Dendritic cell treated with granulocyte-macrophage colony-stimulating factor and Interleukin-4, amounts not matched to agents 40 ng/mL and 50 ng/mL, for 4 days (primary cell): ENCODE data around the gene NPHP4.
"Not testable (repeated sequence)": the region's sequence is repeated elsewhere in the genome, so short reads cannot be mapped to it uniquely, and the experiment has no call there.

Experiments used
- H3K27ac Mint-ChIP-seq: one replicate; pipeline ENCODE4 v1.8.0; 2022; ENCODE audit warnings: mild to moderate bottlenecking, mixed read lengths
- H3K27me3 Mint-ChIP-seq: one replicate; pipeline ENCODE4 v1.8.0; 2022; ENCODE audit warnings: mild to moderate bottlenecking, mixed read lengths
- H3K36me3 Mint-ChIP-seq: one replicate; pipeline ENCODE4 v1.8.0; 2022; ENCODE audit warnings: low read depth, mixed read lengths
- H3K4me1 Mint-ChIP-seq: one replicate; pipeline ENCODE4 v1.8.0; 2022; ENCODE audit warnings: low read depth, mixed read lengths
- H3K4me3 Mint-ChIP-seq: one replicate; pipeline ENCODE4 v1.8.0; 2022; ENCODE audit warnings: mild to moderate bottlenecking, moderate library complexity, mixed read lengths
- H3K9me3 Mint-ChIP-seq: one replicate; pipeline ENCODE4 v1.8.0; 2022; ENCODE audit warnings: mixed read lengths
- intact Hi-C: fragments of 100-400 bp; cut with micrococcal nuclease; formaldehyde crosslinking; loops from one replicate; pipeline ENCODE4 v1.15.0; 2022

Gene NPHP4

DNA sequence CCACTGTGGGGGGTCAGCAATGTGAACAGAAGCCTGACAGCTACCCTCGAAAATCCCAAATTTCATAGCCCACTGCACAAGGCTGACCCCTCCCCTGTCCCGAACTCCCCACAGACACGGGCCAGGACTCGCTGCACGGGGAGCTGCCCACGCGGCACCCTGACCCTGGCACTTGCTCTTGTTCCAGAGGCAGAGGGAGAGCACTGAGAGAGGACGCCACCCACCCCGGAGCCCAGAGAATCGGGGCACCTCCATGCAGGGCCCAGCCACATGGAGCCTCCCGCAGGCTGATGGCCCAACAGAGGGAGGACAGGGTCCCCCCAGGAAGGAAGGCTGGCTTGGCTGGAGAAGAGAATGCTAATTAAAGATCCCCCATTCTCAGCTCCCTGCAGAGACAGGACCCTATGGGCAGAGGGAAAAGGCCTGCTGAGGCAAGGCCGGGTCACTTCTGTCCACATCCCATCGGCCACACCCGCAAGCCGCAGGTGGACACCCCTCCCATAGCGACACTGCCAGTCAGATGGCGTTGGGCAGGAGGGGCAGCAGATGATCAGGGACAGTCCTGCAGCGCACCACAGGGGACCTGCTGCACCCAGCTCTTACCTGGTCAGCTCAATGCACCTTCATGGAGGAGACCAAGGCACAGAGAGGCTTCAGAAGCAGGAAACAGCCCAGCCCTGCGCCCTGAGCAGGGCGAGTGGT lies 136.9 kb downstream of the NPHP4 start:
- Mint-ChIP-seq H3K36me3 (no peaks in the 10 kb centered on the region), H3K4me3 (no peak overlapping the region), H3K9me3 (no peaks in the 10 kb centered on the region), H3K4me1 (no peaks in the 10 kb centered on the region), H3K27me3 (no peaks in the 10 kb centered on the region), H3K27ac (no peak overlapping the region)
- intact Hi-C loops = no loop called here

DNA sequence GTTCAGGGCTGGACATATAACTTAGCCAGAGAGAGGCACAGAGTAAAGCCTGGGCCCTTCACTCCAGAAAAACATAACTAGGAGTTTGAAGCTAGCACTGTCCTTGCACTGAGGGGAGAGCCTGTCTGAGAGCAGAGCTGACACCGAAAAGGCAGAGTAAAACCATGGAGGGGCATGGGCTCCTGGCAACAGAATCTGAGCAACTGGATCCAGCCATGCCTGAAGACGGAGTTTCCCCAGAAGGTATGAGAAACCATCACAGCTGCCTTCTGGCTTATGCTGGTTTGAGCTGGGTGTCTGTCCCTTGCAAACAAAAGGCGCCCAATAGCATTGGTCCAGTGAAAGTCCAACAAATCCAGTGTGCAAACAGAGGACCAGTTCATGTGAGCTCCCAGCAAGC lies 137.5 kb downstream of the NPHP4 start:
- H3K4me1 Mint-ChIP-seq = peaks cover 1% of the 10 kb centered on the region
- no peaks in the 10 kb centered on the region for H3K9me3 Mint-ChIP-seq
- H3K27me3 Mint-ChIP-seq = no peaks in the 10 kb centered on the region
- H3K36me3 Mint-ChIP-seq = no peaks in the 10 kb centered on the region
- H3K4me3 Mint-ChIP-seq = no peak overlapping the region
- H3K27ac Mint-ChIP-seq = no peak overlapping the region
- intact Hi-C loops = no loop called here

DNA sequence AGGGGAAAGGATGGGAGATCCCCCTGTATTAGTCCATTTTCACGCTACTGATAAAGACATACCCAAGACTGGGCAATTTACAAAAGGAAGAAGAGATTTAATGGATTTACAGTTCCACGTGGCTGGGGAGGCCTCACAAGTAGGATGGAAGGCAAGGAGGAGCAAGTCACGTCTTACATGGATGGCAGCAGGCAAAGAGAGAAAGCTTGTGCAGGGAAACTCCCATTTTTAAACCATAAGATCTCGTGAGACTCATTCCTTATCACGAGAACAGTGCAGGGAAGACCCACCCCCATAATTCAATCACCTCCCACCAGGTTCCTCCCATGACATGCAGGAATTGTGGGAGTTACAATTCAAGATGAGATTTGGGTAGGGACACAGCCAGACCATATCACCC lies 138.4 kb downstream of the NPHP4 start:
- intact Hi-C loops, H3K27me3 Mint-ChIP-seq, H3K4me3 Mint-ChIP-seq, H3K9me3 Mint-ChIP-seq, H3K4me1 Mint-ChIP-seq, H3K36me3 Mint-ChIP-seq, H3K27ac Mint-ChIP-seq: not testable (repeated sequence)

DNA sequence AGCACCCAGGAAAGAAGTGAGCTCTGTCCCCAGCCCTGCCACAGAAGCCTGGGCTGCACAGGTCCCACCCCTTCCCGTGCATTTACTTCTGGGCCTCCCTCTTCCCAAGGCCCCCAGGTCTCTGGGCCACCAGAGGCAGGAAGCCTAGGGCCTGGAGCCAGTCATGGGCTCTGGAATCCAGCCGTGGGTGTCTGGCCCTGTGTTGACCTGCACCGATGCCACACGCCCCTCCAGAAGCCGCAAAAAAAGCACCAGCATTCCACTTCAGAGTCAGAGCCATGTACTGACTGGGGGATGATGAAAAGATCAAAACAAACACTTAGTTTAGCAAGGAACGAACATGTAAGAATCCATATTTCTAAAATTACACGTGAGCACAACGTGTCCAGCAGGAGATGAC lies 141.7 kb downstream of the NPHP4 start:
- Mint-ChIP-seq H3K27me3 (peaks cover 2% of the 10 kb centered on the region), H3K36me3 (no peaks in the 10 kb centered on the region), H3K9me3 (no peaks in the 10 kb centered on the region), H3K27ac (no peak overlapping the region), H3K4me3 (no peak overlapping the region), H3K4me1 (peaks cover 5% of the 10 kb centered on the region)
- intact Hi-C loops = no loop called here

DNA sequence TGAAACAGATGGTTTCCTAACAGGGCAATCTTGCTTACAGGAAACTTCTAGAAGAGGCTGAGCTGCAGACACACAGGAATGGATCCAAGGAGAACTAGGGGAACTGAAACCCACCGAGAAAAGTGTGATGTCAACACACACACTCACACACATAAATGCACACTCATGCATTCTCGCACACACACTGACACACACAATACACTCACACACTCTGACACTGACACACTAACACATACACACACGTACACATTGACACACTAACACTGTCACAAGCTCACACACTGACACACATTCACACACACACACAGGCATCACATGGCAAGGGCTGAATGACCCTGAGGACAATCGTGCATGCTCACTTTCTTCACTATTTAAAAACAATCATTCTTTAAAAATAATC lies 142.7 kb downstream of the NPHP4 start:
- no peak overlapping the region for H3K27ac Mint-ChIP-seq
- H3K9me3 Mint-ChIP-seq = no peaks in the 10 kb centered on the region
- H3K27me3 Mint-ChIP-seq = peaks cover 2% of the 10 kb centered on the region
- H3K4me3 Mint-ChIP-seq = no peak overlapping the region
- no peaks in the 10 kb centered on the region for H3K36me3 Mint-ChIP-seq
- intact Hi-C loops = no loop called here
- H3K4me1 Mint-ChIP-seq = peaks cover 5% of the 10 kb centered on the region

DNA sequence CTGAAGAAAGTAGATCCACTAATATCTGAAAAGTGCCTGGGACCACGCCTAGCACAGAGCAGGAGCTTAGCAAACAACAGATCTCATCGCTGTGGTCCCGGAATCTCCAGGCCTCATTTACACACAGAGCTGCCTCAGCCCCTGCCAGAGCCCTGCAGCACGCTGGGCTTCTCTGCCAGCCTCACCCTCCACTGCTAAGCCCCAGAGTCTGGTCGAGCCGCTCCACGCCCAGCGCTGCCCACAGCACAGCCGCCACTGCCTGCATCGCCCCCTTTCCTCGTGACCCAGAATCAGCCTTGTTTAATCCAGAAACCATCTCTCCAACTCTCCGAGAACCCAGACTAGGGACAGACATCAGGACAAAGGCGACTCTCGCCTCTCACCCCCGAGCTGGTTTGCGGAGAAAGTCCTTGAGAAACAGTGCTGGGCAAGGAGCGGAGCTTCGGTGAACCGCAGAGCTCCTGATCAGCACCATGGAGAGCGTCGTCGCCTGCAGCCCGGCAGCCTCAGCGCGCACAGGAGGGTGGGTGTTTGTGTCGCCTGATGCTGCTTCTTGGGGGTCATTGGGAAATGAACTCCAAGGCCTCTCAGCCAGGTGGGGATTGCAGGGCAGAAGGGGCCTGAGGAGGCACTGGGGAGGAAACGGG lies 145.1 kb downstream of the NPHP4 start:
- H3K4me3 Mint-ChIP-seq = no peak overlapping the region
- H3K36me3 Mint-ChIP-seq = no peaks in the 10 kb centered on the region
- H3K27me3 Mint-ChIP-seq = peaks cover 2% of the 10 kb centered on the region
- peaks cover 5% of the 10 kb centered on the region for H3K4me1 Mint-ChIP-seq
- H3K9me3 Mint-ChIP-seq = no peaks in the 10 kb centered on the region
- H3K27ac Mint-ChIP-seq = no peak overlapping the region
- intact Hi-C loops = no loop called here

DNA sequence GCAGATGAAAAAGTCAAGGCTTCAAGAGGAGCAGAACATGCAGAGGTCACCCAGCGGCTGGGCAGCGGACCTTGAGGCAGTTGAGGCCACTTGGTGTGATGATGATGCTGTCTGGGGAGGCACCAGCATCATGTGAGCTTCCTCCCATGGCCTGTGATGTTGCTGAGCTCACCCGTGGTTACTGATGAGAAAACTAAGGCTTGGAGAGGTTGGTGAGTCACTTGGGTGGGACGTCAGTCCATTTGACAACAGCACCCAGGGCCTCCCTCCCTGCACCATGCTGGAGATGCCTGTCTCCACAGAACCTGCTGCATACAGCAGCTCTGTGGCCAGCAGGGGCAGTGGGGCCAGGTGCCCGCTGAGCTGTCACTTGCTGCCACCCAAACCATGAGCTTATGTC lies 146.8 kb downstream of the NPHP4 start:
- intact Hi-C loops = no loop called here
- H3K27me3 Mint-ChIP-seq = peaks cover 2% of the 10 kb centered on the region
- peaks cover 5% of the 10 kb centered on the region for H3K4me1 Mint-ChIP-seq
- no peaks in the 10 kb centered on the region for H3K36me3 Mint-ChIP-seq
- H3K4me3 Mint-ChIP-seq = no peak overlapping the region
- H3K9me3 Mint-ChIP-seq = no peaks in the 10 kb centered on the region
- no peak overlapping the region for H3K27ac Mint-ChIP-seq

DNA sequence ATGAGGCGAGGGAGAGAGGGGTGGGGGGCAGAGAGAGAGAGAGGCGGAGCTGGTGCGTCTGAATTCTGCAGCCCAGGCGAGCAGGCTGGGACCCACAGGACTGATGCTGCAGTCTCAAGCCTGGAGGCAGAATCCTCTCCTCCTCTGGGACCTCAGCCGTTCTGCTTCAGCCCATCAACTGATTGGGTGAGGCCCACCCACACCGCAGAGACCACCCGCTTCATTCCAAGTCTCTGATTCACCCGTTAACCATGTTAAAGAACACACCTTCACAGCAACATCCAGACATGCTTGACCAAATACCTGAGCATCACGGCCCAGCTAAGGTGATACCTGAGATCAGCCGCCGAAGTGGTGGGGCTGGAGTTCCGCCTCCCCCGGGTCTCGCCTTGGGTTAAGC lies 147.8 kb downstream of the NPHP4 start:
- Mint-ChIP-seq H3K9me3 (no peaks in the 10 kb centered on the region), H3K4me3 (no peak overlapping the region), H3K36me3 (no peaks in the 10 kb centered on the region), H3K27me3 (peaks cover 3% of the 10 kb centered on the region), H3K27ac (no peak overlapping the region), H3K4me1 (peaks cover 1% of the 10 kb centered on the region)
- intact Hi-C loops = no loop called here

DNA sequence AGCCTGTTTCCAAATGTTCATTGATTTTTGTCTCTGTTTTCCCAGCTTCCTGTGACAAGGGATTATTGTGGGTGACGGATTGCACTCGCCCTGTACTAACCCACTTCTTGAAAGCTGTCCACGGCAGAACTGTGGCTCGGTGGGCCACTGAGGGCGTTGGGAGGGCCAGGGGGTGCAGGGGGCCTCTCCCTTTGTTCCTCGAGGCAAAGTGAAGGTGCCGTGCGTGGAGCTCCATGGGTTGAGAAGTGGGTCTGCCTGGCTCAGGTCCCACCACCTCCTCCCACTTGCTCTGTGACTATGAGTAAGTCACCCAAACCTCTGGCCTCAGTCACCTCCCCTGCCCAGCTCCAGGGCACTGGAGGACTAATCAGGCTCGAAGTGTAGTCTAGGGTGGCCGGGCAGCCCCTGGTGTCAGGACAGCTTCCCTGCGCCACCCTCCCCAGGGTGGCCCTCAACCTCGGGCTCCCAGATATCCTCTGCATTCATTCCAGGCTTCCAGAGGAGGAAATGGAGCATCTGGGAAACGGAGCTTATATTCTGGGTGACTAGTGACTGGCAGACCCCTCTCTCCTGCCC lies 148.6 kb downstream of the NPHP4 start:
- no peak overlapping the region for H3K27ac Mint-ChIP-seq
- intact Hi-C loops = no loop called here
- H3K9me3 Mint-ChIP-seq = no peaks in the 10 kb centered on the region
- H3K4me1 Mint-ChIP-seq = no peaks in the 10 kb centered on the region
- no peak overlapping the region for H3K4me3 Mint-ChIP-seq
- H3K27me3 Mint-ChIP-seq = peaks cover 6% of the 10 kb centered on the region
- no peaks in the 10 kb centered on the region for H3K36me3 Mint-ChIP-seq

DNA sequence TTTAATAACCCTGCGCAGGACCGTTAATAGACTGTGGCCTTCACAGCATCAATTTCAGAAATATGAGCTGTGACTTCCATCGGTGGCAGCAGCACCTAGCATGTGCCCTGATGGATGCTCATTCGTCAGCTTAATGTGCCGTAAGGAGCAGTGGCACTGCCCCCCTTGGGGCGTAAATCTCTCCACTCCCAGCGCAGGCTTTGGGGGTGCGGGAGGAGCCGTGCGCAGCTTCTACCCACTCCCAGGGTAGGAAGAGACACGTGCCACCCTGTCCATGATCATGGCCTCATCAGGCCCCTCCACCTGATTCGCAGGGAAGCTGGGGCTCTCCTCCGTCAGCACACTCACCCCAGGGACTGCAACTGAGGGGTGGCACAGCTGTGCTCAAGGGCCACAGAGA lies 149.5 kb downstream of the NPHP4 start:
- Mint-ChIP-seq H3K9me3 (no peaks in the 10 kb centered on the region), H3K4me3 (no peak overlapping the region), H3K4me1 (no peaks in the 10 kb centered on the region), H3K27me3 (peaks cover 8% of the 10 kb centered on the region), H3K36me3 (no peaks in the 10 kb centered on the region), H3K27ac (no peak overlapping the region)
- intact Hi-C loops = no loop called here

DNA sequence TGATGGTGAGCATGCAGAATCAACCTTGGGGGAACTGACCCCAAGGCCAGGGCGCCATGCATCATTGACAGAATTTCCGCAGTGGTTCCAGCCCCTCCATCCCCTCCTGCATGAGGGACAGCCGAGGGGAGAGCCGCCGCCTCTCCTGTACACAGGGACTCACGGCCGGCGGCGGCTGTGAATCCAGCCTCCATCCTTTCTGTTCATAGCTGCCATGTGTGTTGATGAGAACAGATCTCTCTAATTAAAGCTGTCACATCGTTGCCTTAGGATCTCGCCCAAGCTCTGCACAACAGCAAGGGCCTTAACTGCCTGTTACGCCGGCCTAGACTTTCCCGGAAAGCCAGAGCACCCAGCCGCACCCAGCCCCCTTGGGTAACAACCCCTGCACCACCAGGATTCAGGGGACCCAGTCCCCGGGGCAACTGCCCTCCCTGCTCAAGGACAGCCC lies 151.6 kb downstream of the NPHP4 start:
- Mint-ChIP-seq H3K4me3 (no peak overlapping the region), H3K27ac (no peak overlapping the region), H3K4me1 (no peaks in the 10 kb centered on the region), H3K36me3 (no peaks in the 10 kb centered on the region), H3K27me3 (peaks cover 20% of the 10 kb centered on the region), H3K9me3 (no peaks in the 10 kb centered on the region)
- intact Hi-C loops = no loop called here

DNA sequence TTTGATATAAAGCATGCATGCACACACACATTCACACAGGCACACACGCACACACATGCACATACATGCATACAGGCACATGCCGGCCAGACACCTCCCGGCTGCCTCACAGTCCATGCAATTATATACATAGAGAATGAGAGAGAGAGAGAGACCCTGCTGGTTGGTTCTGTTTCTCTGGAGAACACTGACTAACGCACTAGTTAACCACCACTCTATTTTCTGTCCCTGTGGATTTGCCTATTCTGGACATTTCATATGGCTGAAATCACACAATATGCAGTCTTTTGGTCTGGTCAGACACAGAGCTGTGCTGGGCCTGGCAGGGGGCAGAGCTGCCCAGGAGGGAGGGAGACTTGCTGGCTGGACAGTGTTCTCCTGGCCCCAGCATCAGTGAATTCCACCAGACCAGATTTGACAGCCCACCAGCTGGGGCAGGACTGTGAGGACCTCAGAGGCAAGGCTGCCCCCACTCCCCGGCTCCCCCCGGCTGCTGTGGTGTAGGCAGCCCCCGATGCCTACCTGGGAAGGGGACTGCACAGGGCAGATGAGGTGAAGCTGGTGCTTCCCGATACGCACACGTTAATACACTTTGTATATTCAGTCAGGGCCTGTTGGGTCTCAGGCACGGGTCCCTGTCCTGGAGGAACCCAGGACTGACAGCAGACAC lies 152.2 kb downstream of the NPHP4 start:
- Mint-ChIP-seq H3K27me3 (peaks cover 20% of the 10 kb centered on the region), H3K4me1 (no peaks in the 10 kb centered on the region), H3K36me3 (no peaks in the 10 kb centered on the region), H3K9me3 (no peaks in the 10 kb centered on the region), H3K27ac (no peak overlapping the region), H3K4me3 (no peak overlapping the region)
- intact Hi-C loops = no loop called here

DNA sequence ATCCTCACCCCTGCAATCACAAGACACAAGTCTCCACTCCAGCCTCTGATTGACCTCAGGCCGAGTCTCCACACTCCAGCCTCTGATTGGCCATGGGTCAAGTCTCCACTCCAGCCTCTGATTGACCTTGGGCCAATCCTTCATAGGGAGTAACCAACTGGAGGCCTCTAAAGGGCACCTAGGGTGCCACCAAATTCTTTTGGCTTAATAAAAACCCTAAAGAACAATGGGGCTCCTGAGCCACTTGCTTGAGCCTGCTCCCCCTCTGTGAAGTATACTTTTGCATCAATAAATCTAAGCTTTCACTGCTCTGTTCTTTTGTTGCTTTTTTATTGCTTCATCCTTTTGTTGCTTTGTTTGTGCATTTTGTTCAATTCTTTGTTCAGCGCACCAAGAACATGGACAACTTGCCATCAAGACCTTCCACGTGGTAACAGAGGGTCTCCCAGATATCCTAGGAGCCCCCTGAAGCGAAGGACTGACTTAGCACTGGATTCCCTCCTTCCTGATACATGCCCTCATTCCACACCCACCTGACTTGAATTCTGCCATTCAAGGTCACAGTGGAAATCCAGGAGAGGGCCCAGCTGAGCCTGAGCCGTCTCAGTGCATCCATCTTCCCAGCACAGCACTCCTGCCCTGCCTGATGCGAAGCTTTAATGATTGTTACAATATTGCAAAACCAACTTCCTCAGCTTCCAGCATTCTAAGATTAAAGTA lies 152.9 kb downstream of the NPHP4 start:
- H3K9me3 Mint-ChIP-seq = no peaks in the 10 kb centered on the region
- peaks cover 20% of the 10 kb centered on the region for H3K27me3 Mint-ChIP-seq
- no peaks in the 10 kb centered on the region for H3K4me1 Mint-ChIP-seq
- H3K36me3 Mint-ChIP-seq = no peaks in the 10 kb centered on the region
- H3K27ac Mint-ChIP-seq = no peak overlapping the region
- no peak overlapping the region for H3K4me3 Mint-ChIP-seq
- intact Hi-C loops = no loop called here
